ENCODE measurements around the gene KIF4A.
"Not testable (repeated sequence)": the region's sequence is repeated elsewhere in the genome, so short reads cannot be mapped to it uniquely, and the experiment has no call there.

The KIF4A gene

DNA sequence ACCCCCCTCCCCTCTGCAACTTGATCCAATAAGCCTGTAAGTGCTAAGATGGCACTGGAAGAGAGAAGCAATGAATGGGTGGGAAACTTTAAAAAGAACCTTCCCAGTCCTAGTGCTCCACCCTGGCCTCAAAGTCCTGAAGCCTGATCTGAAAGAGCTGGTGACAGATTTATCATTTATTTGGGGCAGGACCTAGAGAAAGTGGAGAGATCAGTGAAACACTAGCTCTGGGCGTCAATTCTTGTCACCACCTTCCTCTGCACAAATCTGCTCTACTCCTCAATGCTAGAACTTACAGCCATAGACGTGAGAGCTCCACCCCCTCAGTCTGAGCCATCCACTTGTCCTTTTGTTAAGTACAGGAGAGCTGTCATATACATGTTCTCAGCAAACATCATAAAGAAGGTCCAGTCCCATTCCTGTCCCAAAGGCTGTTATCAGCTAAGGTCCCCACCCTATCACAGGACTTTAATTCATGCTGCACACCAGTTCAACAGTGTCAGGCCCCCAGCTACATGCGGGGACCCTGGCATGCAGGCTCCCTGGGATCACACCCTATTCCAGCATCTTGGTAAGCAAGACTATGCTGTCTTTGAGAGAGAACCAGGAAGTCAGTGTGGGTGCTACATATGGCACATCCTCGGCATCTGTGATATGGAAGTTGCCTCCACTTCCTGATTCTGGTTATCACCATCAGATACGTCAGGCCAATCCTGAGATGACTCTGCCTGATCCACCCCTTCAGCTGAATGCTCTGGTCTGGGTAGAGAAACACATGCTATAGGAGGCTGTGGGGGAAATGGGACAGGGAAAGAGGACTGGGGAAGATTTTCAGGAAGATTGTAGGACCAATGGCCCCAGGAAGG lies 32.2 kb upstream of the KIF4A start:
- H3K27me3 ChIP-seq (ENCODE audit: insufficient read depth, low read depth, severe bottlenecking) = no peaks in the 10 kb centered on the region

DNA sequence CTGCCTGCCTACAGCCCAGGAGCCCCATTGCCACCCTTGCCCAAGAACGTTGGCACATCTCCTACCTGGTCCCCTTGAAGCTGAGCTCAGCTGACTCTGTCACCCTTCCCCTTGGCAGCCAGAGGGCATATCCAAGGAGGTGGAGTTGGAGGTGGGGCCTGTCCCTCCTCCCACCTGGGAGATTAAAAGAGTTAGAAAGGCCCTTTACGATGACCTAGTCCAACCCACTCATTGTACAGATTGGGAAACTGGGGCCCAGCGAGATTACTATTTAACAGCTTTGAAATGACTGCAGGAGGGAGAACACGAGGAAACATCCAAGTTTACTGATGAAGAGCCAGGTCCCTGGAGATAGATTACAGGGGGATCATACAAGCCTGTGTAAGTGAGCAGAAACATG lies 29.8 kb upstream of the KIF4A start, which contains the start of gene P2RY4:
P2RY4 (minus strand) TSS at position 101 of the 400 bp plus-strand sequence. CDS start 580 bp downstream, outside the sequence.
- Histone ChIP-seq H3K4me3 (ENCODE audit: low read depth, low read length) (no peak within 1 kb of the TSS), H3K27ac (no peak within 1 kb of the TSS), H3K27me3 (ENCODE audit: insufficient read depth, low read depth, severe bottlenecking) (no peaks in the 10 kb centered on the region), H3K9me3 (ENCODE audit: severe bottlenecking) (no peaks in the 10 kb centered on the region), H3K36me3 (no peaks in the 10 kb centered on the region)
- DNase-seq = no peak
- TF ChIP-seq, protein P1, sequence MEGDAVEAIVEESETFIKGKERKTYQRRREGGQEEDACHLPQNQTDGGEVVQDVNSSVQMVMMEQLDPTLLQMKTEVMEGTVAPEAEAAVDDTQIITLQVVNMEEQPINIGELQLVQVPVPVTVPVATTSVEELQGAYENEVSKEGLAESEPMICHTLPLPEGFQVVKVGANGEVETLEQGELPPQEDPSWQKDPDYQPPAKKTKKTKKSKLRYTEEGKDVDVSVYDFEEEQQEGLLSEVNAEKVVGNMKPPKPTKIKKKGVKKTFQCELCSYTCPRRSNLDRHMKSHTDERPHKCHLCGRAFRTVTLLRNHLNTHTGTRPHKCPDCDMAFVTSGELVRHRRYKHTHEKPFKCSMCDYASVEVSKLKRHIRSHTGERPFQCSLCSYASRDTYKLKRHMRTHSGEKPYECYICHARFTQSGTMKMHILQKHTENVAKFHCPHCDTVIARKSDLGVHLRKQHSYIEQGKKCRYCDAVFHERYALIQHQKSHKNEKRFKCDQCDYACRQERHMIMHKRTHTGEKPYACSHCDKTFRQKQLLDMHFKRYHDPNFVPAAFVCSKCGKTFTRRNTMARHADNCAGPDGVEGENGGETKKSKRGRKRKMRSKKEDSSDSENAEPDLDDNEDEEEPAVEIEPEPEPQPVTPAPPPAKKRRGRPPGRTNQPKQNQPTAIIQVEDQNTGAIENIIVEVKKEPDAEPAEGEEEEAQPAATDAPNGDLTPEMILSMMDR (IDR thresholded peaks at IDR 0.05; ENCODE audit: low read depth, low read length) = no peak

More for the DNA sequence above, 32.2 kb upstream of the KIF4A start:
- no peak for DNase-seq
- Histone ChIP-seq H3K4me3 (ENCODE audit: low read depth, low read length) (no peak overlapping the region), H3K9me3 (ENCODE audit: severe bottlenecking) (no peaks in the 10 kb centered on the region), H3K27ac (no peak overlapping the region), H3K36me3 (no peaks in the 10 kb centered on the region)
- TF ChIP-seq, protein P1 (IDR thresholded peaks at IDR 0.05; ENCODE audit: low read depth, low read length) = no peak

DNA sequence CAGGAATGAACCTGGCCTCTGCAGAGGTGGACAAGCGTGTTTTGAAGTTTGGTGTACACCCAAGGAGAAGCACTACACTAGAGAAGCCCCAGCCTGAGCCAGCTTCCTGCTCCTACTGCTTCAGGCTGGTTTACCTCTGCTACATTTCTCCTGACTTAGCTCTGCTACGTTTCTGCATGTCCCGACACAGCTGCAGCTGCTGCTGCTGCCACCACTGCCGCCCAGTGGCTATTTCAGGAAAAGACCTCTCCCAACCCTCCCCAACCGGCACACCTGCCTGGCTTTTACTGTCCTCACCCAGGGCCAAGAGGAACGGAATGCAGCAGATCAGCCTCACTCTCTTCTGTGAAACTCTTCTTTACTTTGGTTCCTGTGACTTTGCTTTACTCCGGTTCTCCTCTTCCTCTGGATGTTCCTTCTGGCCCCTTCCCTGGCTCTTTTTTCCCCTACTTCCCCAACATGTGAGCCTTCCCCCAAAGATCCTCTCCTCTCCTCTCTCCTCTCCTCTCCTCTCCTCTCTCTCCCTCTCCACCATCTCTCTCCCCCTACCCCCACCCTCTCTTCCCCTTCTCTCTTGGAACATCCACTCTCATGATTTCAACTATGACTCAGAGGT lies 26.8 kb upstream of the KIF4A start:
- peak; percentile 80 for DNase-seq
- TF ChIP-seq, protein P1 (IDR thresholded peaks at IDR 0.05; ENCODE audit: low read depth, low read length) = peak; percentile 87
- H3K36me3 ChIP-seq = no peaks in the 10 kb centered on the region
- H3K4me3 ChIP-seq (ENCODE audit: low read depth, low read length) = no peak overlapping the region
- no peaks in the 10 kb centered on the region for H3K9me3 ChIP-seq (ENCODE audit: severe bottlenecking)
- H3K27me3 ChIP-seq (ENCODE audit: insufficient read depth, low read depth, severe bottlenecking) = no peaks in the 10 kb centered on the region
- no peak overlapping the region for H3K27ac ChIP-seq

DNA sequence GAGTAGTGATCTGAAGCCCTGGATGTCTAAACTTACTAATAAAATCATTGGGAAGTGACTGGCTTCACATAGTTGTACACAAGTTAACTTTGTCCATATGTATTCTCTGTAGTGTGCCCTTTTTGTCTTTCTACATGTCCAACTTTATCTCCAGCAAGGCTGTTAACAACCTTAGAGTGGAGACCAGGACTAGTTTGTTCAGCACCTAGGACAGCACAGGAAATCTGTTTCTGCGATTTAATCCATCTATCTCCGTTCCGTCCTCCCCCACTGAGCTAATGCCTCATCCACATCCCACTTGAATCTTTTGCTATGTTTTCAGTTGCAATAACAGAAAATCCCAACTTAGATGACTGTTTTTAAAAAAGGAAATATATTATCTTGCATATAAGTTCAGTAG lies 25.1 kb upstream of the KIF4A start:
- no peak overlapping the region; the same call in 1 of the 2 replicates for H3K27ac ChIP-seq
- DNase-seq = no peak
- H3K27me3 ChIP-seq (ENCODE audit: insufficient read depth, low read depth, severe bottlenecking) = no peaks in the 10 kb centered on the region
- TF ChIP-seq, protein P1 (IDR thresholded peaks at IDR 0.05; ENCODE audit: low read depth, low read length) = no peak
- no peaks in the 10 kb centered on the region for H3K36me3 ChIP-seq
- H3K9me3 ChIP-seq (ENCODE audit: severe bottlenecking) = no peaks in the 10 kb centered on the region
- H3K4me3 ChIP-seq (ENCODE audit: low read depth, low read length) = no peak overlapping the region

DNA sequence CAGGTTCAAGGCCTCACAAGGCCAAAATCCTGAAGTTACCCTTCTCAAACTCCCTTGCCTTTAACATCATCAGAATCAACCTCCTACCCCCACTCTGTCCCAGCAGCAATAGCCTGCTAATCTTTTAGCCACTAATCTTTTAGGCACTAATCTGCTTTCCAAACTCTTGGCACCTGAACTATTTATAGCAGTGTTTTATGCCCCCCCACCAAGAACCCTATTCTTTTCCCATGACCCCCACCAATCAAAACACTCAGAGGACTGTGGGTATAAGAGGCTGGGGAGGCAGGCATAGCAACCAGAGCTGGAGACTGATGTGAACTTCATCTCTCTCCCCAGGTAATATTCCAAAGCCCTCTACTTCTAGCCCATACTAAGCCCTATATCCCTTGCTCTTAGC lies 21.9 kb upstream of the KIF4A start, which contains the start of gene ARR3:
ARR3 (plus strand) TSS at position 301 of the 400 bp plus-strand sequence. CDS start 1,052 bp downstream, outside the sequence.
- Histone ChIP-seq H3K9me3 (ENCODE audit: severe bottlenecking) (no peaks in the 10 kb centered on the region), H3K4me3 (ENCODE audit: low read depth, low read length) (peak within 1 kb of the TSS; percentile 23), H3K36me3 (no peaks in the 10 kb centered on the region), H3K27me3 (ENCODE audit: insufficient read depth, low read depth, severe bottlenecking) (no peaks in the 10 kb centered on the region), H3K27ac (peak within 1 kb of the TSS; percentile 84)
- TF ChIP-seq, protein P1 (IDR thresholded peaks at IDR 0.05; ENCODE audit: low read depth, low read length) = no peak
- DNase-seq = peak; percentile 65

DNA sequence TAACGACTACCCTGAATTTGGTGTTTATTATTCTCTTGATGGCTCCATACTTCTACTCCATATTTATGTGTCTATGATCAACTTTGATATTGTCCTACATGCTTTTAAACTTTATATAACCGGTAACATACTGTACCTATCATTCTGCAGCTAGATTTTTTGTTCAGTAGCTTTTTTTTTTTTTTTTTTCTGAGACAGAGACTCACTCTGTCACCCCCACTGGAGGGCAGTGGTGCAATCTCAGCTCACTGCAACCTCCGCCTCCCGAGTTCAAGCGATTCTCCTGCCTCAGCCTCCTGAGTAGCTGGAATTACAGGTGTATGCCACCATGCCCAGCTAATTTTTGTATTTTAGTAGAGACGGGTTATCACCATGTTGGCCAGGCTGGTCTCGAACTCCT lies 15.9 kb upstream of the KIF4A start:
- not testable (repeated sequence) for H3K27me3 ChIP-seq (ENCODE audit: insufficient read depth, low read depth, severe bottlenecking); DNase-seq; H3K4me3 ChIP-seq (ENCODE audit: low read depth, low read length); H3K36me3 ChIP-seq; H3K9me3 ChIP-seq (ENCODE audit: severe bottlenecking); H3K27ac ChIP-seq

Measured in WERI-Rb-1 (cell line).